Tibial nerve (tissue), 4 donors: ENCODE data around the gene SYTL3. TPM values are rescaled to one million over a fixed set of nuclear protein-coding genes. Genes with fewer than 3 reads are reported as not detected.
A peak's percentile ranks its signal among the peaks of the same experiment; 100 is the strongest.

Source experiments
- DNase-seq, 2 donors: peaks; one replicate each; pipeline ENCODE4 v3.0.0-alpha.2; 2019; ENCODE audit warnings: low spot score in 2 of 2
- H3K27ac ChIP-seq, 4 donors: fragments of 200-600 bp; sonication (generic) in 3 of 4; one replicate each; pipeline ENCODE4 v1.5.1; 2017 to 2019; ENCODE audit warnings: mild to moderate bottlenecking in 1 of 4
- H3K27me3 ChIP-seq, 2 donors: fragments of 200-600 bp; sonication (generic) in 1 of 2; one replicate each; pipeline versions ENCODE4 v1.5.1 to v1.6.0; 2017 to 2019
- H3K36me3 ChIP-seq, 3 donors: fragments of 200-600 bp; sonication (generic); one replicate each; pipeline ENCODE4 v1.5.1; 2018 to 2019
- H3K4me1 ChIP-seq, 4 donors: fragments of 200-600 bp; sonication (generic) in 3 of 4; one replicate each; pipeline ENCODE4 v1.5.1; 2017 to 2019
- H3K4me3 ChIP-seq, 4 donors: fragments of 200-600 bp; sonication (generic) in 3 of 4; one replicate each; pipeline ENCODE4 v1.5.1; 2017 to 2019; ENCODE audit warnings: mild to moderate bottlenecking in 1 of 4, moderate library complexity in 1 of 4
- H3K9me3 ChIP-seq, 4 donors: fragments of 200-600 bp; sonication (generic) in 3 of 4; one replicate each; pipeline ENCODE4 v1.5.1; 2017 to 2019
- EP300 ChIP-seq, 2 donors: sonication (generic); formaldehyde crosslinking; IDR thresholded peaks; one replicate each; pipeline ENCODE4 v1.6.1; 2017; ENCODE audit warnings: antibody characterized with exemption in 2 of 2, mild to moderate bottlenecking in 1 of 2
- POLR2A ChIP-seq, 2 donors: fragments of 450-650 bp; IDR thresholded peaks; one replicate each; pipeline ENCODE4 v1.6.1; 2017; ENCODE audit warnings: antibody characterized with exemption in 2 of 2, mild to moderate bottlenecking in 2 of 2, moderate library complexity in 2 of 2
- WGBS, 2 donors: methylation state at CpG; one replicate each; pipeline ENCODE4 v1.1.5; 2018; 5-methylcytosine and 5-hydroxymethylcytosine counted together
- total RNA-seq, 4 donors: library from RNA; depleted of rRNA; stranded (reverse); fragments of >200 nt; gene quantifications; one replicate each; pipeline ENCODE4 v1.1.0, GENCODE V29; 2016
- TF ChIP-seq, protein P1 (sequence below), 5 experiments: fragments of 200-600 bp in 3 of 5; fragments of 450-650 bp in 2 of 5; sonication (generic) in 3 of 5; IDR thresholded peaks; one replicate each; pipeline ENCODE4 v1.5.1; 2016 to 2019; ENCODE audit warnings: antibody characterized with exemption in 5 of 5, mild to moderate bottlenecking in 3 of 5, moderate library complexity in 2 of 5

The SYTL3 gene
- total RNA-seq, 4 donors from 2014 or later = 1.3 to 6.7 (median 3.6) TPM

GRCh38 chr6:158707821-158708195 lies 58.0 kb downstream of the SYTL3 start:
- Histone ChIP-seq H3K9me3 (no peaks in the 10 kb centered on the region), H3K27me3 (no peaks in the 10 kb centered on the region), H3K36me3 (no peaks in the 10 kb centered on the region), H3K4me3 (peak overlapping the region in 1 of 4 donors; percentile 10), H3K27ac (peak overlapping the region; percentile 43 to 85 (median 76)), H3K4me1 (peaks cover 0 to 47% (median 35%) of the 10 kb centered on the region in 4 donors)
- WGBS, 2 donors = 58 to 62% methylated on average over 10 of the region's 10 CpGs
- TF ChIP-seq, protein P1, sequence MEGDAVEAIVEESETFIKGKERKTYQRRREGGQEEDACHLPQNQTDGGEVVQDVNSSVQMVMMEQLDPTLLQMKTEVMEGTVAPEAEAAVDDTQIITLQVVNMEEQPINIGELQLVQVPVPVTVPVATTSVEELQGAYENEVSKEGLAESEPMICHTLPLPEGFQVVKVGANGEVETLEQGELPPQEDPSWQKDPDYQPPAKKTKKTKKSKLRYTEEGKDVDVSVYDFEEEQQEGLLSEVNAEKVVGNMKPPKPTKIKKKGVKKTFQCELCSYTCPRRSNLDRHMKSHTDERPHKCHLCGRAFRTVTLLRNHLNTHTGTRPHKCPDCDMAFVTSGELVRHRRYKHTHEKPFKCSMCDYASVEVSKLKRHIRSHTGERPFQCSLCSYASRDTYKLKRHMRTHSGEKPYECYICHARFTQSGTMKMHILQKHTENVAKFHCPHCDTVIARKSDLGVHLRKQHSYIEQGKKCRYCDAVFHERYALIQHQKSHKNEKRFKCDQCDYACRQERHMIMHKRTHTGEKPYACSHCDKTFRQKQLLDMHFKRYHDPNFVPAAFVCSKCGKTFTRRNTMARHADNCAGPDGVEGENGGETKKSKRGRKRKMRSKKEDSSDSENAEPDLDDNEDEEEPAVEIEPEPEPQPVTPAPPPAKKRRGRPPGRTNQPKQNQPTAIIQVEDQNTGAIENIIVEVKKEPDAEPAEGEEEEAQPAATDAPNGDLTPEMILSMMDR (IDR thresholded peaks at IDR 0.05) = peak in 1 of 5 experiments; percentile 12
- TF ChIP-seq POLR2A (IDR thresholded peaks at IDR 0.05) = no peak
- TF ChIP-seq EP300 (IDR thresholded peaks at IDR 0.05) = no peak
- peak in 1 of 2 donors; percentile 24 for DNase-seq

DNA sequence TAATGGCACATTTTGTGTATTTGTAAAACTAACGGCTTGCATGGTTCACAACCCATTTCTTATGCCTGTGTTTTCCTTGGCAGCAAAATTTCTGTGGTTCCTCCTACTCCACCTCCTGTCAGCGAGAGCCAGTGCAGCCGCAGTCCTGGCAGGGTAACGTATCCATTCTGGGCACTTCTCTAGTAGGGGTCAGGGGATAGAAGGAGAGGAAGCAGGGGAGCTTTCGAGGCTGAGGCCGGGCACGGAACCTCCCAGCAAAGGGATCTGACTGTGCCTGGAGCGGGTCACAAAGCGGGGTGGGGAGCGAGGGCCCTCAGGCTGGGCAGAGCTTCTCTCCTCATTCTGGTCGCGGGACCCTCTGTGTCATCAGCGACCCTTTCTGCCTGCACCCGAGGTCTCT lies 58.4 kb downstream of the SYTL3 start:
- TF ChIP-seq, protein P1 (IDR thresholded peaks at IDR 0.05) = no peak
- TF ChIP-seq POLR2A (IDR thresholded peaks at IDR 0.05) (no peak), EP300 (IDR thresholded peaks at IDR 0.05) (peak in 1 of 2 donors; percentile 3)
- Histone ChIP-seq H3K27ac (peak overlapping the region; percentile 43 to 85 (median 76)), H3K27me3 (no peaks in the 10 kb centered on the region), H3K4me3 (peak overlapping the region in 1 of 4 donors; percentile 10), H3K4me1 (peaks cover 0 to 47% (median 34%) of the 10 kb centered on the region in 4 donors), H3K36me3 (no peaks in the 10 kb centered on the region), H3K9me3 (no peaks in the 10 kb centered on the region)
- 49 to 56% methylated on average over 14 of the region's 14 CpGs for WGBS, 2 donors
- DNase-seq = no peak

DNA sequence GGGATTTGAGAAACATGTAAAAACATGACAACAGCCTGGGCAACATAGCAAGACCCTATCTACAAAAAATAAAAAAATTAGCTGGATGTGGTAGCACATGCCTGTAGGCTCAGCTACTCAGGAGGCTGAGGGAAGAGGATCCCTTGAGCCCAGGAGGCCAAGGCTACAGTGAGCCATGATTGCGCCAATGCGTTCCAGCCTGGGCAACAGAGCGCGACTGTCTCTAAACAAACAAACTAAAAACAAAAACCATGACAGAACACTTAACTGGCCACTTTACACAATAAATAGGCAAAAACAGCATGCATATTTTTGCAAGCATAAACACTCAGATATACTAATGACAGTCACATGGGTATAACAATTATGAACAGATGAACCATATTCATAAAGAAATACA lies 60.0 kb downstream of the SYTL3 start:
- Histone ChIP-seq H3K36me3 (no peaks in the 10 kb centered on the region), H3K4me1 (peaks cover 0 to 37% (median 28%) of the 10 kb centered on the region in 4 donors), H3K27me3 (no peaks in the 10 kb centered on the region), H3K4me3 (no peak overlapping the region), H3K27ac (no peak overlapping the region), H3K9me3 (no peaks in the 10 kb centered on the region)
- WGBS, 2 donors = 98 to 100% methylated on average over 4 of the region's 4 CpGs
- DNase-seq = no peak
- TF ChIP-seq EP300 (IDR thresholded peaks at IDR 0.05) = no peak
- TF ChIP-seq, protein P1 (IDR thresholded peaks at IDR 0.05) = no peak
- no peak for TF ChIP-seq POLR2A (IDR thresholded peaks at IDR 0.05)

GRCh38 chr6:158711264-158711663 lies 61.4 kb downstream of the SYTL3 start:
- Histone ChIP-seq H3K27me3 (no peaks in the 10 kb centered on the region), H3K27ac (no peak overlapping the region), H3K36me3 (no peaks in the 10 kb centered on the region), H3K4me3 (no peak overlapping the region), H3K4me1 (peaks cover 0 to 26% (median 22%) of the 10 kb centered on the region in 4 donors), H3K9me3 (no peaks in the 10 kb centered on the region)
- DNase-seq = no peak
- no peak for TF ChIP-seq POLR2A (IDR thresholded peaks at IDR 0.05)
- TF ChIP-seq, protein P1 (IDR thresholded peaks at IDR 0.05) = no peak
- no peak for TF ChIP-seq EP300 (IDR thresholded peaks at IDR 0.05)
- WGBS, 2 donors = 82 to 84% methylated on average over 10 of the region's 10 CpGs

DNA sequence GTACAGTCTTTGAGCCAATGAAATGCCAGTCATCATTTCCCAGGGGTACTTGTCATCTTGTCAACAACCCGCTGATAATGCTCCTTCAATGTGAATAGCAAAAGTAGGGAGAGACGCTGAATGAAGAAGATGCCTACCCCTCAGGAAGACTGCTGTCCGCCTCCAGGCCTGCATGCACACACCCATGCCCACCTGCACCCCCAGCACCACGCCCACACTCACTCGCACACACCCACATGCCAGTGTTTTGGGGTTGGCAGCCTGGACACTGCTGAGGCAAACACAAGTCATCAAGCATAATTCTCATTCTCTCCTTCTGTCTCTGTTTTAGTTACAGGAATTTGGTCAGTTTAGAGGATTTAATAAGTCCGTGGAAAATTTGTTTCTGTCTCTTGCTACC lies 63.6 kb downstream of the SYTL3 start:
- Histone ChIP-seq H3K36me3 (no peaks in the 10 kb centered on the region), H3K27me3 (no peaks in the 10 kb centered on the region), H3K27ac (no peak overlapping the region), H3K4me1 (peaks cover 0 to 13% (median 2%) of the 10 kb centered on the region in 4 donors), H3K9me3 (no peaks in the 10 kb centered on the region), H3K4me3 (no peak overlapping the region)
- TF ChIP-seq EP300 (IDR thresholded peaks at IDR 0.05) (no peak), POLR2A (IDR thresholded peaks at IDR 0.05) (no peak)
- TF ChIP-seq, protein P1 (IDR thresholded peaks at IDR 0.05) = no peak
- DNase-seq = no peak
- WGBS, 2 donors = 90 to 93% methylated on average over 6 of the region's 6 CpGs
